HEK293T (cell line): Measurements from ENCODE around the gene ATP8B3.

Experiments used
- CTCF ChIA-PET: fragments of 350-600 bp; formaldehyde crosslinking; extraction: SDS; loops from one replicate; lab custom pipeline; 2021; ENCODE audit warnings: antibody characterized with exemption, inconsistent platforms; lab: Yijun Ruan, JAX
- POLR2A ChIA-PET: fragments of 350-600 bp; formaldehyde crosslinking; extraction: SDS; loops from one replicate; lab custom pipeline; 2020; ENCODE audit warnings: antibody characterized with exemption, inconsistent platforms; lab: Yijun Ruan, JAX
- DNase-seq: peaks from one replicate; pipeline ENCODE4 v3.0.0; 2012; ENCODE audit warnings: mixed read lengths; ENCODE audit errors: extremely low spot score
- ARNT ChIP-seq: fragments of 450-650 bp; IDR thresholded peaks from 2 replicates; pipeline ENCODE4 v1.6.1; 2017; ENCODE audit warnings: mild to moderate bottlenecking
- BHLHE40 ChIP-seq: fragments of 450-650 bp; IDR thresholded peaks from 2 replicates; pipeline ENCODE4 v1.6.1; 2016; ENCODE audit warnings: mild to moderate bottlenecking, moderate library complexity, borderline replicate concordance
- CTBP1 ChIP-seq: fragments of 450-650 bp; IDR thresholded peaks from 2 replicates; pipeline ENCODE4 v1.6.1; 2016; ENCODE audit warnings: borderline replicate concordance
- ELF4 ChIP-seq: fragments of 450-650 bp; IDR thresholded peaks from 2 replicates; pipeline ENCODE4 v1.6.1; 2017; ENCODE audit warnings: antibody characterized with exemption
- FOXA1 ChIP-seq: fragments of 450-650 bp; IDR thresholded peaks from 2 replicates; pipeline ENCODE4 v1.6.1; 2016; ENCODE audit warnings: mild to moderate bottlenecking
- FOXK2 ChIP-seq: fragments of 450-650 bp; IDR thresholded peaks from 2 replicates; pipeline ENCODE4 v1.6.1; 2016; ENCODE audit warnings: mild to moderate bottlenecking
- FOXM1 ChIP-seq: fragments of 450-650 bp; IDR thresholded peaks from 2 replicates; pipeline ENCODE4 v1.6.1; 2017; ENCODE audit warnings: mild to moderate bottlenecking, borderline replicate concordance
- HDGF ChIP-seq: fragments of 450-650 bp; IDR thresholded peaks from 2 replicates; pipeline ENCODE4 v1.6.1; 2017; ENCODE audit warnings: antibody characterized with exemption, borderline replicate concordance
- L3MBTL2 ChIP-seq: fragments of 450-650 bp; conservative IDR thresholded peaks from 2 replicates; pipeline ENCODE4 v1.6.1; 2016; ENCODE audit warnings: mild to moderate bottlenecking
- LEF1 ChIP-seq: fragments of 450-650 bp; IDR thresholded peaks from 2 replicates; pipeline ENCODE4 v1.6.1; 2017; ENCODE audit warnings: mild to moderate bottlenecking, borderline replicate concordance
- NFRKB ChIP-seq: fragments of 450-650 bp; IDR thresholded peaks from 2 replicates; pipeline ENCODE4 v1.6.1; 2016; ENCODE audit warnings: mild to moderate bottlenecking, moderate library complexity
- PKNOX1 ChIP-seq: fragments of 450-650 bp; IDR thresholded peaks from 2 replicates; pipeline ENCODE4 v1.6.1; 2016
- SP1 ChIP-seq: fragments of 450-650 bp; IDR thresholded peaks from 2 replicates; pipeline ENCODE4 v1.6.1; 2017
- SUZ12 ChIP-seq: fragments of 450-650 bp; IDR thresholded peaks from 2 replicates; pipeline ENCODE4 v1.6.1; 2016; ENCODE audit warnings: mild to moderate bottlenecking
- TARDBP ChIP-seq: fragments of 450-650 bp; IDR thresholded peaks from 2 replicates; pipeline ENCODE4 v1.6.1; 2016
- ZNF384 ChIP-seq: fragments of 450-650 bp; IDR thresholded peaks from 2 replicates; pipeline ENCODE4 v1.6.1; 2016

The ATP8B3 gene

GRCh38 chr19:1767464-1767933 is 44.6 kb downstream of the ATP8B3 start:
- CTCF ChIA-PET: interaction anchor here (0.6 to 2.3 kb wide), 4 partner anchors 14 to 216 kb away, joined by 3 to 24 read pairs (median 6); no protein-coding TSS in a partner anchor
- POLR2A ChIA-PET: no interaction called here
- TF ChIP-seq HDGF: no peak
- no peak for TF ChIP-seq PKNOX1
- TF ChIP-seq FOXK2: no peak
- no peak for TF ChIP-seq CTBP1
- no peak for TF ChIP-seq SP1
- TF ChIP-seq FOXM1: no peak
- TF ChIP-seq TARDBP: no peak
- TF ChIP-seq ARNT: no peak
- no peak for TF ChIP-seq L3MBTL2
- no peak for TF ChIP-seq NFRKB
- no peak for TF ChIP-seq ZNF384
- no peak for TF ChIP-seq FOXA1
- TF ChIP-seq LEF1: no peak
- no peak for TF ChIP-seq ELF4
- TF ChIP-seq SUZ12: no peak
- DNase-seq: peak; percentile 84

GRCh38 chr19:1766800-1767352 is 45.2 kb downstream of the ATP8B3 start:
- no peak for TF ChIP-seq HDGF
- TF ChIP-seq ZNF384: no peak
- no peak for TF ChIP-seq SP1
- no peak for TF ChIP-seq SUZ12
- no peak for TF ChIP-seq NFRKB
- TF ChIP-seq FOXK2: no peak
- DNase-seq: no peak
- ChIA-PET CTCF (interaction anchor here (0.6 to 2.3 kb wide), 3 partner anchors 55 to 215 kb away, joined by 3 to 24 read pairs (median 4); no protein-coding TSS in a partner anchor), POLR2A (no interaction called here)

GRCh38 chr19:1765904-1766799 is 45.9 kb downstream of the ATP8B3 start:
- ChIA-PET CTCF (interaction anchor here (0.6 to 2.3 kb wide), 4 partner anchors 55 to 94 kb away, joined by 3 to 24 read pairs (median 4); no protein-coding TSS in a partner anchor), POLR2A (no interaction called here)
- DNase-seq: no peak
- TF ChIP-seq TARDBP (no peak), LEF1 (no peak), CTBP1 (no peak), ARNT (no peak), NFRKB (no peak), ELF4 (no peak), SP1 (no peak), FOXA1 (no peak)

GRCh38 chr19:1765232-1765903 is 46.7 kb downstream of the ATP8B3 start:
- TF ChIP-seq PKNOX1 (no peak), SP1 (no peak), FOXK2 (no peak), SUZ12 (no peak), ELF4 (no peak), TARDBP (no peak), CTBP1 (no peak), FOXM1 (no peak), HDGF (no peak), ARNT (no peak), FOXA1 (no peak), NFRKB (no peak)
- ChIA-PET POLR2A (no interaction called here), CTCF (interaction anchor here (0.6 to 1.1 kb wide), 2 partner anchors 61 to 93 kb away, joined by 3 to 5 read pairs; no protein-coding TSS in a partner anchor)
- DNase-seq: no peak

- no peak for TF ChIP-seq SUZ12
- no peak for TF ChIP-seq TARDBP
- no peak for TF ChIP-seq LEF1
- TF ChIP-seq ARNT: no peak
- no peak for TF ChIP-seq PKNOX1
- no peak for TF ChIP-seq FOXK2
- no peak for TF ChIP-seq ELF4
- TF ChIP-seq FOXM1: no peak
- TF ChIP-seq FOXA1: no peak
- TF ChIP-seq NFRKB: no peak
- TF ChIP-seq L3MBTL2: no peak
- TF ChIP-seq CTBP1: no peak
- TF ChIP-seq HDGF: no peak
- no peak for TF ChIP-seq BHLHE40
- no peak for TF ChIP-seq ZNF384
- ChIA-PET POLR2A (no interaction called here), CTCF (no interaction called here)
- no peak for DNase-seq
Observed at GRCh38 chr19:1764729-1765128, 47.3 kb downstream of the ATP8B3 start.
